Epithelial cell of proximal tubule (primary cell): Measurements from ENCODE around the gene CMPK2. TPM values are rescaled to one million over a fixed set of nuclear protein-coding genes. Genes with fewer than 3 reads are reported as not detected.

ENCODE experiments used
- DNase-seq: peaks from one replicate; pipeline ENCODE4 v3.0.0-alpha.2; 2011; ENCODE audit warnings: low read depth
- H3K4me3 ChIP-seq: 2 replicates; pipeline ENCODE4 v1.5.1; 2011; ENCODE audit warnings: low read depth, mild to moderate bottlenecking, low read length
- total RNA-seq: library from RNA; depleted of rRNA; stranded (reverse); fragments of >200 nt; gene quantifications from 2 replicates; pipeline ENCODE4 v1.2.3, GENCODE V29; 2015
- TF ChIP-seq, protein P1 (sequence below): conservative IDR thresholded peaks from 2 replicates; pipeline ENCODE4 v1.5.1; 2012; ENCODE audit warnings: low read depth, mild to moderate bottlenecking, low read length

The CMPK2 gene, protein sequence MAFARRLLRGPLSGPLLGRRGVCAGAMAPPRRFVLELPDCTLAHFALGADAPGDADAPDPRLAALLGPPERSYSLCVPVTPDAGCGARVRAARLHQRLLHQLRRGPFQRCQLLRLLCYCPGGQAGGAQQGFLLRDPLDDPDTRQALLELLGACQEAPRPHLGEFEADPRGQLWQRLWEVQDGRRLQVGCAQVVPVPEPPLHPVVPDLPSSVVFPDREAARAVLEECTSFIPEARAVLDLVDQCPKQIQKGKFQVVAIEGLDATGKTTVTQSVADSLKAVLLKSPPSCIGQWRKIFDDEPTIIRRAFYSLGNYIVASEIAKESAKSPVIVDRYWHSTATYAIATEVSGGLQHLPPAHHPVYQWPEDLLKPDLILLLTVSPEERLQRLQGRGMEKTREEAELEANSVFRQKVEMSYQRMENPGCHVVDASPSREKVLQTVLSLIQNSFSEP
- 4.3 and 4.6 TPM in 2 replicates for total RNA-seq

DNA sequence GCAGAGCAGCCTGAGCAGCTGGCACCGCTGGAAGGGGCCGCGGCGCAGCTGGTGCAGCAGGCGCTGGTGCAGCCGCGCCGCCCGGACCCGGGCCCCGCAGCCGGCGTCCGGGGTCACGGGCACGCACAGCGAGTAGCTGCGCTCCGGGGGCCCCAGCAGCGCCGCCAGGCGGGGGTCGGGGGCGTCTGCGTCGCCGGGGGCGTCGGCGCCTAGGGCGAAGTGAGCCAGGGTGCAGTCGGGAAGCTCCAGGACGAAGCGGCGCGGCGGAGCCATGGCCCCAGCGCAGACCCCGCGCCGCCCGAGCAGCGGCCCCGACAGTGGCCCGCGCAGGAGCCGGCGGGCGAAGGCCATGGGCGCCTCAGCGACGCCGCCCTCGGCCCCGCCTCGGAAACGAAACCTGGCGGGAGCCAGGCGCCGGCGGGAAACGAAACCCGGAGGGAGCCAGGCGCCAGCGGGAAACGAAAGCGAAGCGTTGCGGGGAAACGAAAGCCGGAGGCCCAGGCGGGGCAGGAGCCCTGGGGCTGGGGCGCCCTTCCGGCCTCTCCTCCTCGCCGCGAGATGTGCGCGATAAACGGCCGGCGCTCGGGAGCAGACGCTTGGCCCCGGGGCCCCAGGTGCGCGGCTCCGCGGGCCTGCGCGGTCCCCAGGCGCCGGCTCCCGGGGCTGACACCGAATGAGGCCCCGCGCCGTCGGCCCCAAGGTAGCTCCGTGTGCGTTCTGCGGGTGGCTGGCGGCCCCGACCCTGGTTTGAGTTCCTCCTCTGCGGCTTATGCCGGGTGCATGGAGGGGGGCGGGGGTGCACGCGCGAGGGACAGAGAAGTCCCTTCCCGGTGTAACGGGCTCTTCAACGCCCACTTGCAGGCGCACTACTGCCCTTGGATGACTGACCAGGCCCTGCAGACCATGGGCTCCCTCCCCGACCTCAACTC lies at the start of gene CMPK2:
TSS of gene CMPK2 (minus strand) at position 562 of the 929 bp plus-strand sequence. CDS start at position 351, 211 bp downstream.
- peak within 1 kb of the TSS; percentile 65 for H3K4me3 ChIP-seq
- DNase-seq: no peak
- TF ChIP-seq, protein P1, sequence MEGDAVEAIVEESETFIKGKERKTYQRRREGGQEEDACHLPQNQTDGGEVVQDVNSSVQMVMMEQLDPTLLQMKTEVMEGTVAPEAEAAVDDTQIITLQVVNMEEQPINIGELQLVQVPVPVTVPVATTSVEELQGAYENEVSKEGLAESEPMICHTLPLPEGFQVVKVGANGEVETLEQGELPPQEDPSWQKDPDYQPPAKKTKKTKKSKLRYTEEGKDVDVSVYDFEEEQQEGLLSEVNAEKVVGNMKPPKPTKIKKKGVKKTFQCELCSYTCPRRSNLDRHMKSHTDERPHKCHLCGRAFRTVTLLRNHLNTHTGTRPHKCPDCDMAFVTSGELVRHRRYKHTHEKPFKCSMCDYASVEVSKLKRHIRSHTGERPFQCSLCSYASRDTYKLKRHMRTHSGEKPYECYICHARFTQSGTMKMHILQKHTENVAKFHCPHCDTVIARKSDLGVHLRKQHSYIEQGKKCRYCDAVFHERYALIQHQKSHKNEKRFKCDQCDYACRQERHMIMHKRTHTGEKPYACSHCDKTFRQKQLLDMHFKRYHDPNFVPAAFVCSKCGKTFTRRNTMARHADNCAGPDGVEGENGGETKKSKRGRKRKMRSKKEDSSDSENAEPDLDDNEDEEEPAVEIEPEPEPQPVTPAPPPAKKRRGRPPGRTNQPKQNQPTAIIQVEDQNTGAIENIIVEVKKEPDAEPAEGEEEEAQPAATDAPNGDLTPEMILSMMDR: no peak

DNA sequence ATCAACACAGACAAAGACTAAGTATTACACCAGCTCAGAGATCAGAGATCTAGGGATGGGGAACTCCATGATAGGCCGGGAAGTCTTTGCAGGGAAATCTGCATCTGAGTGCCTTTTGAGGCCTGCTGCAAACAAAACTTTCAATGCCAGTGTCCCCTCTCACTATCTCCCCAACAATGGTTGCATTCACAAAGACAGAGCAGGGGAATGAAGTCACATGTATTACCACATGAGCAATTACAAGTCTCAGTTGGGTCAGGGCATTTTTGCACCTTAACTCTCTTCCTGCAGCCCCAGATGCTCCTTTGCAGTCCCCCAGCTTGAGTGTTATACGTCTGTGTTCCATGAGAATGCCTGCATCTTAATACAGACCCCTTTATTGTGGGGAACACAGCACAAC lies 49.7 kb upstream of the CMPK2 start:
- no peak for DNase-seq
- no peak overlapping the region for H3K4me3 ChIP-seq

DNA sequence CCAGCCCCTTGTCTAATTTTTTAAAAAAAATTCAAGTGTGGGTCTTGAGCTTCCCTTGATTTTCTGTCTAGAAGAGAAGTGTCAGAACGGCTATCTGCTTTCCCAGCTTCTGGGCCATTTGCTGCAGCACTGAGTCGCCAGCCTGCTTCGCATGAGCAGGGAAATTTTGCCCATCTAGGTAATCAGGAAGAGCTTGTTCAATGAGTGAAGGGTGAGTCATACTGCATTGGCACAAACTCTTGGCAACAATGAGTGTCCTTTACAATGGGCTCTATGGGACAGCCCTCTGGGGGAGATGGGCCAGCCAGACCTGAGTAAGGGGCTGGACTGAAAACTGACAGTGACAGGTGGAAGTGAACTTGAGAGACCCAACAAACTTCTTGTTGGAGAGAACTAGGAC lies 49.1 kb upstream of the CMPK2 start:
- TF ChIP-seq, protein P1: no peak
- no peak overlapping the region for H3K4me3 ChIP-seq
- DNase-seq: peak; percentile 43

More for the DNA sequence above, 49.7 kb upstream of the CMPK2 start:
- TF ChIP-seq, protein P1: no peak

DNA sequence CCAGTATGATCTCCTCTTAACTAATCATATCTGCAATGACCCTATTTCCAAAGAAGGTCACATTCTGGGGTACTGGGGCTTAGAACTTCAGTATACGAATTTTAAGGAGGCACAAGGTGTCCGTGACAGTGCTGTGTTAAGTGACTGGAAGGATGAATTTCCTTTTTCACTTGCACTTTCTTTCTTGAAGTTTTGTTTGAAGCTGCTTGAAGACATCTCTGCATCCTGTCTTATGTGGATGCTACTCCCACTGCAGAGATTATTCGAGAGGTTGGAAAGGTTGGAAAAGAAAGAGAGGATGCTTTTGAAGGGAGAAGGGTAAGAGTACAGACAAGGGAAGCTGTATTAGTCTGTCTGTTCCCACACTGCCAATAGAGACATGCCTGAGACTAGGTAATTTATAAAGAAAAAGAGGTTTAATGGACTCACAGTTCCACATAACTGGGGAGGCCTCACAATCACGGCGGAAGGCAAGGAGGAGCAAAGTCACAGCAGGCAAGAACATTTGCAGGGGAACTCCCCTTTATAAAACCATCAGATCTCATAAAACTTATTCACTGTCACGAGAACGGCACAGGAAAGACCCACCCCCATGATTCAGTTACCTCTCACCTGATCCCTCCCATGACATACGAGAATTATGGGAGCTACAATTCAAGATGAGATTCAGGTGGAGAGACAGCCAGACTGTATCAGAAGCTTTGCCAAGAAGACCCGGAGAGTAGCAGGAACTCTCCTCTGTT lies 47.9 kb upstream of the CMPK2 start:
- no peak overlapping the region for H3K4me3 ChIP-seq
- DNase-seq: no peak
- TF ChIP-seq, protein P1: no peak

DNA sequence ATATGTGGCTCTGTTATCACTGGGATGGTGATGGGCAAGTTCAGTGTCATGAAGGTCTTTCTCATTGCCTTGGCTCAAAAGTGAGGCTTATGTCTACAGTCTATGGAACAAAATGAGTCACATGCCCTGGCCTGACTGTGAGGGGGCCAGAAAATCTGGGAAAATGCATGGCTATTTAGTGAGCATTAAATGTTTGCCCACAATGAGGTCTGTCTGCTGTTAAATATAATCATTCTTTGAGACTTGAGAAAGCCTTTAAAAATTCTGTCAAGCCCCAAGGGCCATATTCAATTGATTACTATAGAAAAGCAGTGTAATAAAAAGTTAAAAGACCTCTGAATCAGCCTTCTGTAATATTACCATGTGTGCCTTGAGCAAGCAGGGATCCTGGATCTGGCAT lies 46.0 kb upstream of the CMPK2 start:
- TF ChIP-seq, protein P1: no peak
- no peak overlapping the region for H3K4me3 ChIP-seq

DNA sequence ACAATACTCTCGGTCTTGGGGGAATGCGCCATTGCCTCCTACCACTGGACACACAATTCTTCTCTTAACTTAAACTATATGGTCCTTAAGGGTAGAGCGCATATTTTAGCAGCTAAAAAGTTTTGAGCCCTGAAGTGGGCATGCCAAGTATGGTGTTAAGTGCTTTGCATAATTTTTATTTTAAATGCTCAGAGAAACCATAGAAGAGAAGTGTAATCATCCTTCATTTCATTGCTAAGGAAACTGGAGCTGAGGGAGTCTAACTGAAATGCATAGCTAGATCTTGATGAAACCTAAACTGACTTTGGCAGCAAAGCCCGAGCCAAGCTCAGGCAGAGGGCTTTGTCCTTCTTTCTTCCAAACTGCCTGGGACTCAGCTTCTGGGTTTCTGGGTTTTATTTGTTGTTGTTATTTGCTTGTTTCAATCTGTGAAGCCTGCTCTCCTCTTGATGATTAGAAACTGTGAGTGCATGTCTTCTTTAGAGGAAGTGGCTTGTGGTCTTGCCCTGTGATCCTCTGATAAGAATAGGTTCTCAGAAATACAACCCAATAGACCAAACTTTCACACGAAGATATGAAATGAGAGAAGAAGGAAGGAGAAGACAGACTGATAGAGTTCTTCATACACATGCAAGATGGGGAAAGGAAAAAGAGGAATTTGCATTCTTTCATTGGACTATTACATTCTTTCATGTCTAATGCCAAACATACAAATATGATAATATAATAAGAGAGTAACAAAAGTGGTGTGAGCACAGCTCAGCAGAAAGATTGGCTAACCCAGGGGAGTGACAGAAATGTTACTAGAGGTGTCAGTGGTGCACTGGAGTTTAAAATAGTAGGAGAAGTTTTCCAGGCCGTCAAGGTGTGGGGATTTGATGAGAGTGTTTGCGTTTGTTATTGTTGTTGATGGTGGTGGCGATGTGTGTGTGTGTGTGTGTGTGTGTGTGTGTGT lies 44.0 kb upstream of the CMPK2 start:
- no peak overlapping the region for H3K4me3 ChIP-seq
- no peak for DNase-seq
- TF ChIP-seq, protein P1: no peak

More for the DNA sequence above, 46.0 kb upstream of the CMPK2 start:
- DNase-seq: no peak
